HG02763 (cell line): Measurements from ENCODE around the gene MGAT5B.

ENCODE experiments used
- ATAC-seq: cut with Tn5 transposase; IDR thresholded peaks from one replicate; pipeline ENCODE4 v1.9.1; 2021; ENCODE audit warnings: mild to moderate bottlenecking, moderate library complexity; ENCODE audit not compliant: unreplicated experiment

Gene MGAT5B

DNA sequence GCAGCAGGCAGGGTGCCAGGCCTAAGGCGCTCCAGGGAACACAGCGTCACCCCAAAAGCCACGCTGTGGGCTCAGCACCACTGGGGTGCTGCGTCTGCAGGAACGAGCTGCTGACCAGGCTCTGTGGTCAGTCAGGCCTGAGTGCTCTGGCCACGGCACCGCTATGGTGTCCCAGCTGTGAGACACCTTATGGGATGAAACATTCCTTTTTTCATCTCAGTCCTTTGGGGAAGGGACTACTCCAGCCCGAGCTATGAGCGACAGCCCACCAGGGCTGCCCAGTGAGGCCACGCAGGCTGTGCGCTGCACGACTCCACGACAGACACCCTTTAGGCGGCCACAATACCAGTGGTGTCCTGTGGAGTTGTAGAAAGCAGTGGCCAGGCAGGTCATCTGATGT is 11.1 kb downstream of the MGAT5B start:
- ATAC-seq, result no peak

DNA sequence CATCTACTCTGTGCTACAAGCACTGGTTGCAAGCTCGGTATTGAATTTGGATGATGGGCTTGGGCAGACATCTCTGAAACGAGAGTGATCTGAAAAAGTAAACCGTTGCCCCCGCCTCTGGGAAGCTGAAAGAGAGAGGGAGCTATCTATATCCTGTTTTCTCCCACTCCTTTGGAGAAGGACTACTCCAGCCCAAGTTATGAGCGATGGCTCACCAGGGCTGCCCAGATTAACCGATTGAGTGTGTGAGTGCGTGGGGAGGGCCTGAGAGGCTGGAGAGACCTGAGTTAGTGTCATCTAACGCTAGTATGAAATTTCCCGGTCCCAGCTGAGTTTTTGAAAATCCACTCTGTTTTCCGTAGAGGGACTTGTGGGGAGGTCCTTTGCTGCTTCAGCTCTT is 11.5 kb downstream of the MGAT5B start:
- no peak for ATAC-seq

DNA sequence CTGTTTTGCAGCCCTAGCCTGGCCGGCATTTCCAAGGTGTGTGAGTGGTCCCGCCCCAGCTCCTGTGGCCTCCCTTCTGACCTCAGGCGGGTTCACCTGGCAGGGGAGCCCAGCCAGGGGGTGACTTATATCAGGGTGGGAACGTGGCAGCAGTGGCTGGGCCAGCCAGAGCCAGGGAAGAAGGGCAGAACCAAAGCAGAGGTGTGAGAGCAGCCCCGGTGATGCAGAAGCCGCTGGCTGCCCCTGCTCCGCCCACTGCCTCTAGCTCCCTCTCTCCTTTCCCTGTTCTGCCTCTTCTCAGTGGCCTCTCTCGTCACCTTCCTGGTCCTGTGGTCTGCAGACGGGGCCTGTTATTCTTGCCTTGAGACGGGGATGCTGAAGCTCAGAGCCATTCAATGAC is 12.1 kb downstream of the MGAT5B start:
- ATAC-seq, result no peak

DNA sequence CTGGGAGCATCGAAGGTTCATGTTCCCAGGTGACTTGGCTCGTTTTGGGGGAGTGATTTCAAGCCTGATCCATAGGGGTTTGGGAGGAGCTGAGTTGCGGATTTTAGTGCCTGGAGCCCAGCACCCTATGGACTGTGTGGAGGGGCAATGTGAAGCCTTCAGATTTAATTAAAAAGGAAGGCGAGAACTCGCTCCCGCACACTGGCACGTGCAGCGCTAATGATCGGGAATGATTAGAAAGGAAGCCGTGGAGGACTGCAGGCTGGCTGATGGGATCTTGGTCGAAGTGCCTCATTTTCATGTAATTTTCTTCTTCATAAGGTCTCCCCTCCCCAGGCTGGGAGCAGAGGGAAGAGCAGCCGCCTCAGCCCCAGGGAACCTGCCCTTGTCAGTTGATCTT is 12.8 kb downstream of the MGAT5B start:
- ATAC-seq, result no peak

DNA sequence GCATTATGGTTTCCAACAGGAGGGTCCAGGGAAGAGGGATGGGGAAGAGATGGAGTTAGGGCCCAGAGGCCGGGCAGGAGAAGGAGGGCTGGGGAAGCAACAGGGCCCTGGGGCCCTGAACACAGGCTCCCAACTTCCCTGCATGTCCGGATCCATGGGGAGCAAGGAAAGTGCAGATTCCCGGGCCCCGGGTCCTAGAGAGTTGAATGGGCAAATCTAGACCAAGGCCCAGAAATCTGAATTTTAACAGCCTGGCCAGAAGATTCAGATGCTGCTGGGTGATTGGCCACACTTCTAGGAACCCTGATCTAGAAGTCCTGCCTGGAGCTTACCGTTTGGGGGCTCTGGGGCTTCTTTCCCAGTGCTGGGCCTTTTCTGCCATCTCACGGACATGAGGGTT is 13.2 kb downstream of the MGAT5B start:
- no peak for ATAC-seq

DNA sequence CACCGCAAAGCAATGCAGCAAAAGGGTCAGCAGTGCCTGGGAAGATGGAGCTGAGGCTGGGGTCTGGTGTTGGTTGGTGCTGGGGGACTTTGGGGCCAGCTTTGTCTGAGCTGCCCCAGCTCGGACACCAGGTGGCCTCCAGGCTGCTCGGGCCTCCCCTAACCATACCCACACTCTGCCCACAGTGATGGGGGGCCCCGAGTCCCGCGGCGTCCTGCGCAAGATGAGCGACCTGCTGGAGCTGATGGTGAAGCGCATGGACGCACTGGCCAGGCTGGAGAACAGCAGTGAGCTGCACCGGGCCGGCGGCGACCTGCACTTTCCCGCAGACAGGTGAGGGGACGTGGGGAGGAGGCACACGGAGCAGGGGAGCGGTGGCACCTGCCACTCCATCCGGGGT is 13.8 kb downstream of the MGAT5B start:
- no peak for ATAC-seq

DNA sequence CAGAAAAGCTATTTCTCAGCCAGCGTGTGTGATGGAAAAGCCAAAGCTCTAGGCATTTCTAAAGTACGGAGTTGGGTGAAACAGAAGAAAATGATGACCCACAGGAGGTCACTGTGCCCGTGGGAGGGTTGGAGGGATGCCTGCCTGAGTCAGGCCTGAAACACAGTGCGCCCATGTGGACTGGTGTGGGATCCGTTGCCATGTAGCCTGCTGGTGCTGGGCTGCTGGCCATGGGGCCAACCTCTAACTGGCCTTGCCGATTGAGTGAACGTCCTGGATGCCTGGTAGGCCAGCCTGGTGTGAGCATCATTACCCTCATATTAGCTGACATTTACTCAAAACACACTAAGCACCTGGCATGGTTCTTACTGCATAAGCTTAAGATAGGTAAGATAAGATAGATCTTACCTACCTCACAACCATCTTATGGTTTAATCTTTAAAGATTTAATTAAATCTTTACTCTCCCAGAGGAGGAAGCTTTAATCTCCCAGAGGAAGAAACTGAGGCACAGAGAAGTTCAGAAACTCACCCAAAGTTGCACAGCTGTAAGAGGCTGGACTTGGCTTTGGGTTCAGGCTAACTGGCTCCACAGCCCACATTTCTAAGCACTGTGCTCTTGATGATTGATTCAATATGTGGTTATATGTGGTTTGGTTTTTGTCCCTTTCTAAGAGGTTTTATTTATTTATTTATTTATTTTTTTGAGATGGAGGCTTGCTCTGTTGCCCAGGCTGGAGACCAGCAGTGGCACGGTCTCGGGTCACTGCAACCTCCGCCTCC is 15.7 kb downstream of the MGAT5B start:
- ATAC-seq, result no peak

DNA sequence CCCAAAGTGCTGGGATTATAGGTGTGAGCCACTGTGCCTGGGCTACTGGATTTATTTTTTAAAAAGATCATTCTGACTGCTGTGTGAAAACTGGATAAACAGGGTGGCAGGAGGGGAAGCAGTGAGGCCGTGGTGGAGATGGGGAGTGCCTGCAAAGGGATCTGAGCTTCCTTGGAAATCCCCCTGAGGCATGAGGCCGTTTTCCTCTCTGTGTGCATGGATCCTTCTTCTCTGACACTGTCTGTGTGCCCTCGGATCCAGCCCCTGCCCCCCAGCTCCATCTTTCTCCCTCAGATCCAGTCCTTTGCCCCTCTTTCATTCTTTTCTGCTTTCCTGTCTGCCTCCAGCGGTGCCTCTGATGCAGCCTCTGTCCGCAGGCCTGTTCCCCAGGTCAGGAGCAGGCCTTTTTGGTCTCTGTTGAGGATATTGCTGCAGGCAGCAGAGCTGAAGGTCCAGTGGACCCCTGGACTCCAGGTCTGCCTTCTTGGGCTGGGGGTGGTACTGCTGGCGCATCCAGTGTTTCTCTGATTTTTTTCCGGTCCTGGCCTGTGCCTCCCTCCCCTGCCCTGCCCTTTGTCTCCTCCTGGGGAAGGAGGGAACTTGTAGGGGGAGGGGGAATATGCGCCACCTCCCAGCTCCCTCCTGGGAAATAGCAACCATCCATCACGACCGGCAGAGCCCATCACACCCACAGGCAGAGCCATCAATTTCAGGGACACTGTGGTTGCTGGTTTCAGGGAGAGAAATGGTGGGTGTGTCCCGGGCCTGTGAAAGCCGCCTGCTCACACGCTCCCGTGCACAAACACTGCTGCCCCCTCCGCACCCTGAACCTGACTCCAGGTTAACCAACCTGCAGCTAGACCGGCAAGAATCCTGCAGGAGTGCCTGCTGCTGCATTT is 17.0 kb downstream of the MGAT5B start:
- ATAC-seq, result no peak

DNA sequence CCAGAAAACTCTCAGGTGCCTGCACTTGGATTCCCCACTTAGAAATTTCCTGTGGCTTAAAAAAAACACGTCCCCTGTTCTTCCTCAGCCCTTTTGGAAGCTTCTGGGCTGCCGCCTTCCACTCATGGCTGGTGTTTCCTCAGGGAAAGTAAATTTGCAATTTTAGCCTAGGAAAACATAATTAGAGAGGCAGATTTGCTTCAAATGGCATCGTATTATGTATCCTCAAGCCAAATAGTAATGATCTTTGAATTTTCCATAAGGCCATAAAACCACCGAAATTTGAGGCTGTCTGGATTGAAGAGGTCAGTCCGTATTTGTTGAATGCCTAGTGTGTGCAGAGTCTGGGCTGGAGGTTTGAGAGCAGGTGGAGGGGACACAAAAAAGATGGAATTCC is 17.7 kb downstream of the MGAT5B start:
- ATAC-seq, result no peak

DNA sequence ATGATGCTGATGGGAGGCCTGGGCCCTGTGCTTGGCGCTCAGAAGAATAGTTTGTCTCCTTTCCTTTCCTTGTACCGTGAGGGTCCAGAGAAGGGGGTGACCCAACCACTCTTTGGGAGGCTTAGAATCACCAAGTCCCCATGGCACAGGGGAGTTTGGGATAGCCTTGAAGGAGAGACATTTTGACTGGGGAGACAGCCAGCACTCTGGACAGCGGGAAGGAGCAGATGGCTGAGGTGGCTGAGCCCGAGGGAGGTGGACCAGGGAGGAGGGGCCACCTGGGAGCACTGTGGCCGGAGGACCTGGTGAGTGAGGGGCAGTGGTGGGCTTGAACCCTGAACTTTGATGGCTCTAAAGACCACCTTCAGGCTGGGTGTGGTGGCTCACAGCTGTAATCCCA is 18.2 kb downstream of the MGAT5B start:
- ATAC-seq, result no peak

DNA sequence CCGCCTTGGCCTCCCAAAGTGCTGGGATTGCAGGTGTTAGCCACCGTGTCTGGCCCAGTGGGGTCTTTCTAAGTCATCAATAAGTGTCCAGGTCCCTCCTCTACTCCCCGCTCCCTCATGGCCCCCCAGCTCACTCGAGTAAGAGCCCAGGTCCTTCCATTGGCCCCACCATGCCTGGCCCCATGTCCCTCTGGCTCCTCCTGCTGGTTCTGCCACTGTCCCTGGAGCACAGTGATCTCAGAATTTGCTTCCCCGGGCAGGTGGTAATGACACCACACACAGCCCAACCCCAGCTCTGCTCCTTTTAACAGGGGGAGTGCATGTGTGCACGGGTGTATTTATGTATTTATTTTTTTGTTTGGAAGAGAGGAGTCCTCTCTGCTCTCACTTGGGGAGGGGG is 19.6 kb downstream of the MGAT5B start:
- ATAC-seq, result no peak

DNA sequence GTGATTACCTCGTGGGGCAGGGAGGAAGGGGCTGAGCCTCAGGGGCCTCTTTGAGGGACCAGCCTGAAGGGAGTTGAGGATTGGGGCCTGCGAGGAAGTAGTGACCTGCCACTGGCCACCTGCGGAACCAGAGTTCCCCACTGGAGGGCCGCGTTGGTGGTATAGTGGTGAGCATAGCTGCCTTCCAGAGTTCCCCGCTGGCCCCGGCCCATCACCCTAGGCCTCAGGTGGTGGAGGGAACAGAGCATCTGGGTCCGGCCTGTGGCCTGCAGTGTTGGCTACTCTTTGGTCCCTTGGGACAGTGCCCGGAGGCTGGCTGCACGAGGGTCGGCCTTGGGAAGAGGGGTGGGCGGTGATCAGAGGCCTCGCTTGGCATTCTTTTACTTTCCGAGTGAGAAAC is 20.5 kb downstream of the MGAT5B start:
- ATAC-seq, result no peak

DNA sequence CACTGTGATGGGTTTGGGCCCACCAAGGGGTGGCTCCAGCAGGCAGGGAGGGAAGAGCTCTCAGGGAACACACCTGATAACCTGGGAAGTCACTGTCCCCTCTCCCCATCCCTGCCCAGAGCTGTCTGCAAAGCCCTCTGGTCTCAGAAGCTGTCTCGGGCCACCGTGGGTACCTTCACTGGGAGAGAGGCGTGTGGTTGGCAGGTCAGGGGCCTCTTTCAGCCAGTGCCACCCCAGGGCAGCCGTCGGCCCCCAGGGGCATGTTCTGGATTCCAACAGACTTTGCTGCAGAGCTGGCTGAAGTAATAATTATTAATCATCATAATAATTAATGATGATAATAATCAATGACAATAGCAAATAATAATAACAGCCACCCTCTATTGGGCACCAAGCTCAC is 21.1 kb downstream of the MGAT5B start:
- ATAC-seq, result no peak

DNA sequence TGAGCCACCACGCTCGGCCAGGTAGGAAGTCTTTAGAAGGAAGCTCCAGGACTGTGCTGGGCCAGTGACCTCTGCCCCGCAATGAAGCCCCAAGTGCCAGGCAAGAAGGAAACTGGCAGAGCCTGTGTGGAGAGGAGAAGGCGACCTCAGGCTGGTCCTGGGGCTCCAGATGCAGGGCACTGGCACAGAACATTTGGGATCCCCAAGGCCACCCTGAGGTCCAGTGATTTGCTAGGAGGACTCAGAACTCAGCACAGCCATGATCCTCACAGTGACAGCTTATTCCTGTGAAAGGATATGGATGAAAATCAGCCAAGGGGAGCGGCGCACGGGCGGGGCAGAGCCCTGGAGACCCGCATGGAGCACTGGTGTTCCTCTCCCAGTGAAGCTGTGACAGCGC is 24.1 kb downstream of the MGAT5B start:
- ATAC-seq, result no peak

DNA sequence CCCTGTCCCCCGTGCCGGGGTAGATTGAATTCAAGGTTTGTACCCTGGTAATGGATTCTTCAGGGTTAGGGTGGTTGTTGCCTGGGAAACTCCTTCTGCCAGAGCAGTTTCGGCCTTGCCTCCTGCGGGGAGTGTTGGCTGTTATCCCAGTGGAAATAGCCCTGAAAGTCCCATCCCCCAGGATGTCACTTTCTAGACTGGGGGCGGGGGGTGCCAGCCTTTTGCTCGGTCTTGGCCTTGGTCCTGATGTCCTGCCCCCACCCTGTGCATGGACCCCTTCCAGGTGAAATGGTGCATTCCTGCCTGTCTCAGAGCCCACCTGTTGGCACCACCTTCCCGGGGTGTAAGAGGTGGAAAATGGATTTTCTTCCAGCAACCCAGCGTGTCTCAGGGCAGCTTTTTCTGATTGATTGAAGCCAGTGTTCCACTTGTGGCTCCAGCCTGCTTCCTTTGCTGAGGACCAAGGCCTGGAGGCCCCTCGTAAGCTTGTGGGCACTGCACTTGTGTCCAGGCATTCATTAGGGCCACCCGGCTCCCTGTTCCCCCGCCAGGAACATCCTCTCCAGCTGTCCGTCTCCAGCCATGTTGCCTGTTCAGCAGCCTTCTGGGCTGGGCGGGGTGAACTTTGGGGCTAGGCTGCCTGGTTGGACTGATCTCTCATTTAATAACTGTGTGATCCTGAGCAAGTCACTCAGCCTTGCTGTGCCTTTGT is 25.6 kb downstream of the MGAT5B start:
- no peak for ATAC-seq

DNA sequence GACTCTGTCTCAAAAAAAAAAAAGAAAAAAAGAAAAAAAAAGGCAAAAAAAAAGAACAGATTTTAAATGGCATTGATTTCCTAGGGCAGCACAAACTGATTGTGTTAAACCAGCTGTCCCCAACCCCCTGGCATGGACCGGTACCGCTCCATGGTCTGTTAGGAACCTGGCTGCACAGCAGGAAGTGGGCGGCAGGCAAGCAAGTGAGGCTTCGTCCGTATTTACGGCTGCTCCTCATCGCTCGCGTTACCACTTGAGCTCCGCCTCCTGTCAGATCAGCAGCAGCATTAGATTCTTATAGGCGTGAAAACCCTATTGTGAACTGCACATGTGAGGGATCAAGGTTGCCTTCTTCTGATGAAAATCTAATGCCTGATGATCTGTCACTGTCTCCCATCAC is 26.6 kb downstream of the MGAT5B start:
- no peak for ATAC-seq

DNA sequence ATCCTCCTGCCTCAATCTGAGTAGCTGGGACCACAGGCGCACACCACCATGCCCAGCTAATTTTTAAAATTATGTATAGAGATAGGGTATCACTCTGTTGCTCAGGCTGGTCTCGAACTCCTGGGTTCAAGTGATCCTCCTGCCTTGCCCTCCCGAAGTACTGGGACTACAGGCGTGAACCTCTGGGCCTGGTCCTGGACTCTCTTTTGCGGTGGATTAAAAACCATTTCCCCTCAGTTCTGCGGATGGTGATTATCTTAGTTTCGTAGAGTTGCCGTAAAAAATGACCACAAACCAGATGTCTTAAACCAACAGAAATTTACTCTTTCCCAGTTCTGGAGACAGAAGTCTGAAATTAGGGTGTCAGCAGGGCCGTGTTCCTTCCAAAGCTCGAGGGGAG is 28.8 kb downstream of the MGAT5B start:
- no peak for ATAC-seq

DNA sequence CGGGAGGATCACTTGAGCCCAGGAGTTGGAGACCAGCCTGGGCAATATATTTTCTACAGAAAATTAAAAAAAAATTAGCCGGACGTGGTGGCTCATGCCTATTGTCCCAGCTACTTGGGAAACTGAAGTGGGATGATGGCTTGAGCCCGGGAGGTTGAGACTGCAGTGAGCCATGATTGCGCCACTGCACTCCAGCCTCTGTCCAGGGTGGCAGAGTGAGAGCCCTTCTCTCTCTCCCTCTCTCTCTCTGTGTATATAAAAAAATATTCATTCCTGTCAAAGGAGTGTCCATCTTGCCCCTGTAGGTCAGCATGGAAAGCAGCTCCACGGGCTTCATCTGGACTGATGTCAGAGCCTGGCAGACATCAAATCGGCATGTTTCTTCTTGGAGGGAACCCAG is 31.2 kb downstream of the MGAT5B start:
- no peak for ATAC-seq

DNA sequence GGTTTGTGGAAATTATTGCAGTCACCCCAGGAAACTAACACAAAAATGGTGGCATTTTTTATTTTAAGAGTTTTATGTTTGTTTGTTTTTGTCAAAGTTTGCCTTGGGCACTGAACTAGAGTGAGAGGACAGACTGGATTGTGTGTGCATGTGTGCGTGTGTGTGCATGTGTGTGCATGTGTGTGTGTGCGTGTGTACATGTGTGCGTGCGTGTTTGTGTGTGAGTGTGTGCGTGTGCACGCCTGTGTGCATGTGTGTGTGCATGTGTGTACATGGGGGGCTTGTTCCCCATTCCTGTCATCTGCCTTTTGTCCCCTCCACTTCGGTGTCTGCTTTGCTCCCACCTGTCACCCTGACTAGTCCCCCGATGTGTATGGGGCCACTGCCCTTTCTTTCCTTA is 32.5 kb downstream of the MGAT5B start:
- no peak for ATAC-seq

DNA sequence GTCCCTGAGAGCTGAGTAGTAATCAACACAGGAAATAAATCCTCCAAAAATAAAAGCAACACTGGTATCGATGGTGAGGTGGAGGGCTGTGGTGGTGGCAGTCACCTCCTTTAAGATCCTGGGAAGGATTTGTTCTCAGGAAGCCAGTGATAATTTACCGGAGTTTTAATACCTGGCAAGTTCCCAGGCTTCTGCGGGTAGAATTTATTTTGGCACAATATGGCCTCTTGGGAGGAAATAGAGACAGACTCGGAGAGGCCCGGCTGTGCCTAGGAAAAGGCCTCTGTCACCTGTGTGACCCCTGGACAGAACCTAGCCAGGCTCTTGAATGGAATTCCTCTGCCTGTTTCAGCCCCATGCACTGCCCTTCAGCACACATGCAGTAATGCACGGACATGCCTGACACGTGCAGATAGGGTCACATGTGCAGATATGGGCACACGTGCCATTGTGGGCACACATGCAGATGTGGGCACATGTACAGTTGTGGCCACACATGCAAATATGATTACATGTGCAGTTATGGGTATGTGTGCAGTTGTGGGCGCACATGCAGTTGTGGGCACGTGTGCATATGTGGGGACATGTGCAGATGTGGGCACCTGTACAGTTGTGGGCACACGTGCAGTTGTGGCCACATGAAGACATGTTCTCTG is 33.5 kb downstream of the MGAT5B start:
- ATAC-seq, result no peak

DNA sequence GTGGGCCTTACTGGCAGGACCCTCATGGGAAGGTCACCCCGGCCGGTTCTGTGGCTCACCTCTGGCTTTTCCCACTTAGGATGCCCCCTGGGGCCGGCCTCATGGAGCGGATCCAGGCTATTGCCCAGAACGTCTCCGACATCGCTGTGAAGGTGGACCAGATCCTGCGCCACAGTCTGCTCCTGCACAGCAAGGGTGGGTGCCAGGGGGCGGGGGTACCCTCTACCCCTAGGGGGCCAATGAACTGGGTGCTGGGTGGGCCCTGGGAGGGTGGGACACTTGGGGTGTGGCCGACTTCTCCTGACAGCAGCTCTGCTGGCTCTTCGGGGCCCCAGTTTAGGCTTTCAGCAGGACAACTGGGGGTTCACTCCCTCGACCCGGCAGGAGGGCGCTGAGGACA is 34.3 kb downstream of the MGAT5B start:
- ATAC-seq, result no peak
